Mammary epithelial cell (primary cell): ENCODE data around the gene IL9.
A peak's percentile ranks its signal among the peaks of the same experiment; 100 is the strongest.

Experiments
- CTCF ChIP-seq, 2 donors: IDR thresholded peaks in 1 of 2; conservative IDR thresholded peaks in 1 of 2; 2 replicates each; pipeline ENCODE4 v1.5.1; 2011 to 2012; ENCODE audit warnings: inconsistent platforms in 2 of 2, low read length in 2 of 2, mild to moderate bottlenecking in 2 of 2, control low read depth in 1 of 2, low read depth in 1 of 2; ENCODE audit not compliant: insufficient read depth in 1 of 2; ENCODE audit errors: extremely low read depth in 1 of 2
- EZH2 ChIP-seq: IDR thresholded peaks from 2 replicates; pipeline ENCODE4 v1.6.1; 2012; ENCODE audit warnings: low read length, inconsistent platforms, borderline replicate concordance

- peak in 1 of 2 donors; percentile 28 for TF ChIP-seq CTCF (conservative IDR thresholded peaks at IDR 0.05 in 1 of 2, IDR thresholded peaks at IDR 0.05 in 1 of 2; ENCODE audit: extremely low read depth in 1 of 2, insufficient read depth in 1 of 2, low read depth in 1 of 2, low read length in 2 of 2)
- TF ChIP-seq EZH2 = no peak
These were observed 15.4 kb downstream of the IL9 start for GRCh38 chr5:135880278-135880677.
